HPDE6-E6E7 (cell line): ENCODE results near the gene ERICH2.
"Not testable (repeated sequence)": the region's sequence is repeated elsewhere in the genome, so short reads cannot be mapped to it uniquely, and the experiment has no call there.

Experiments
- DNase-seq: peaks from one replicate; pipeline ENCODE4 v3.0.0; 2011; ENCODE audit warnings: missing footprints; ENCODE audit errors: extremely low spot score

The ERICH2 gene

GRCh38 chr2:170770008-170770605 is at the start of gene ERICH2:
Gene ERICH2 (plus strand): TSS chr2:170770378. CDS start chr2:170770682, 304 bp downstream.
- peak; percentile 50 for DNase-seq

- DNase-seq = no peak
These were observed 48.5 kb upstream of the ERICH2 start for GRCh38 chr2:170721678-170722077.

- DNase-seq = no peak
These were observed 47.9 kb upstream of the ERICH2 start for GRCh38 chr2:170722301-170722700.

- DNase-seq = no peak
These were observed 46.7 kb upstream of the ERICH2 start for GRCh38 chr2:170723446-170723958.

GRCh38 chr2:170733798-170734600 is 36.2 kb upstream of the ERICH2 start:
- DNase-seq = no peak

GRCh38 chr2:170734601-170735000 is 35.6 kb upstream of the ERICH2 start:
- DNase-seq = not testable (repeated sequence)

GRCh38 chr2:170736628-170737027 is 33.5 kb upstream of the ERICH2 start:
- DNase-seq = no peak

GRCh38 chr2:170737406-170737805 is 32.8 kb upstream of the ERICH2 start:
- no peak for DNase-seq

GRCh38 chr2:170737821-170738220 is 32.4 kb upstream of the ERICH2 start:
- no peak for DNase-seq

GRCh38 chr2:170739048-170739447 is 31.1 kb upstream of the ERICH2 start:
- peak; percentile 72 for DNase-seq

GRCh38 chr2:170739507-170740046 is 30.6 kb upstream of the ERICH2 start:
- no peak for DNase-seq

GRCh38 chr2:170740660-170741059 is 29.5 kb upstream of the ERICH2 start:
- no peak for DNase-seq

- DNase-seq = no peak
These were observed 28.2 kb upstream of the ERICH2 start for GRCh38 chr2:170742000-170742399.

- no peak for DNase-seq
These were observed 27.2 kb upstream of the ERICH2 start for GRCh38 chr2:170742896-170743529.

- DNase-seq = no peak
These were observed 26.5 kb upstream of the ERICH2 start for GRCh38 chr2:170743530-170744239.

- DNase-seq = no peak
These were observed 25.8 kb upstream of the ERICH2 start for GRCh38 chr2:170744248-170745002.

- no peak for DNase-seq
These were observed 24.9 kb upstream of the ERICH2 start for GRCh38 chr2:170745305-170745704.

- peak; percentile 59 for DNase-seq
These were observed 22.3 kb upstream of the ERICH2 start for GRCh38 chr2:170747921-170748320.

GRCh38 chr2:170751555-170751954 is 18.6 kb upstream of the ERICH2 start:
- not testable (repeated sequence) for DNase-seq

- no peak for DNase-seq
These were observed 8.6 kb upstream of the ERICH2 start for GRCh38 chr2:170761572-170761971.

- DNase-seq = no peak
These were observed 7.4 kb upstream of the ERICH2 start for GRCh38 chr2:170762760-170763159.
